IPS-18a (cell line): ENCODE results near the gene PIK3C3.

Source experiments
- H3K27ac ChIP-seq: one replicate; pipeline ENCODE4 v1.5.1; 2013; ENCODE audit warnings: low read length
- H3K27me3 ChIP-seq: one replicate; pipeline ENCODE4 v1.6.1; 2013; ENCODE audit warnings: mild to moderate bottlenecking, low read length; ENCODE audit not compliant: control insufficient read depth, insufficient read depth
- H3K36me3 ChIP-seq: one replicate; pipeline ENCODE4 v1.6.1; 2013; ENCODE audit warnings: low read depth, low read length; ENCODE audit not compliant: control insufficient read depth
- H3K4me1 ChIP-seq: one replicate; pipeline ENCODE4 v1.6.1; 2013; ENCODE audit warnings: low read depth, low read length; ENCODE audit not compliant: control insufficient read depth
- H3K4me3 ChIP-seq: one replicate; pipeline ENCODE4 v1.5.1; 2013; ENCODE audit warnings: low read length
- H3K9ac ChIP-seq: one replicate; pipeline ENCODE4 v1.6.1; 2013; ENCODE audit warnings: mild to moderate bottlenecking, low read length, moderate library complexity
- H3K9me3 ChIP-seq: one replicate; pipeline ENCODE4 v1.6.1; 2013; ENCODE audit warnings: low read depth, low read length; ENCODE audit not compliant: control insufficient read depth

Gene PIK3C3

GRCh38 chr18:41967680-41968079 is 12.6 kb downstream of the PIK3C3 start:
- Histone ChIP-seq H3K4me3 (no peak overlapping the region), H3K27me3 (no peaks in the 10 kb centered on the region), H3K9me3 (no peaks in the 10 kb centered on the region), H3K36me3 (peaks cover 27% of the 10 kb centered on the region), H3K27ac (no peak overlapping the region), H3K4me1 (no peaks in the 10 kb centered on the region), H3K9ac (no peak overlapping the region)

GRCh38 chr18:41969881-41970280 is 14.8 kb downstream of the PIK3C3 start:
- Histone ChIP-seq H3K27ac (no peak overlapping the region), H3K36me3 (peaks cover 20% of the 10 kb centered on the region), H3K4me1 (no peaks in the 10 kb centered on the region), H3K9ac (no peak overlapping the region), H3K9me3 (no peaks in the 10 kb centered on the region), H3K4me3 (no peak overlapping the region), H3K27me3 (no peaks in the 10 kb centered on the region)

GRCh38 chr18:41972067-41972925 is 17.3 kb downstream of the PIK3C3 start:
- Histone ChIP-seq H3K27ac (no peak overlapping the region), H3K4me1 (no peaks in the 10 kb centered on the region), H3K27me3 (no peaks in the 10 kb centered on the region), H3K9me3 (no peaks in the 10 kb centered on the region), H3K9ac (no peak overlapping the region), H3K36me3 (peaks cover 17% of the 10 kb centered on the region), H3K4me3 (no peak overlapping the region)

- Histone ChIP-seq H3K36me3 (peaks cover 14% of the 10 kb centered on the region), H3K9ac (no peak overlapping the region), H3K27me3 (no peaks in the 10 kb centered on the region), H3K4me3 (no peak overlapping the region), H3K4me1 (no peaks in the 10 kb centered on the region), H3K9me3 (no peaks in the 10 kb centered on the region), H3K27ac (no peak overlapping the region)
These were observed 18.9 kb downstream of the PIK3C3 start for GRCh38 chr18:41973983-41974382.

GRCh38 chr18:41974796-41975201 is 19.8 kb downstream of the PIK3C3 start:
- H3K4me1 ChIP-seq, result no peaks in the 10 kb centered on the region
- H3K27ac ChIP-seq, result no peak overlapping the region
- H3K9me3 ChIP-seq, result no peaks in the 10 kb centered on the region
- H3K9ac ChIP-seq, result no peak overlapping the region
- no peak overlapping the region for H3K4me3 ChIP-seq
- peaks cover 14% of the 10 kb centered on the region for H3K36me3 ChIP-seq
- H3K27me3 ChIP-seq, result no peaks in the 10 kb centered on the region

GRCh38 chr18:41975284-41975683 is 20.2 kb downstream of the PIK3C3 start:
- Histone ChIP-seq H3K9me3 (no peaks in the 10 kb centered on the region), H3K9ac (no peak overlapping the region), H3K36me3 (peaks cover 10% of the 10 kb centered on the region), H3K27ac (no peak overlapping the region), H3K27me3 (no peaks in the 10 kb centered on the region), H3K4me1 (no peaks in the 10 kb centered on the region), H3K4me3 (no peak overlapping the region)

- H3K36me3 ChIP-seq, result no peaks in the 10 kb centered on the region
- H3K9ac ChIP-seq, result no peak overlapping the region
- no peak overlapping the region for H3K4me3 ChIP-seq
- no peaks in the 10 kb centered on the region for H3K9me3 ChIP-seq
- no peaks in the 10 kb centered on the region for H3K4me1 ChIP-seq
- no peaks in the 10 kb centered on the region for H3K27me3 ChIP-seq
- H3K27ac ChIP-seq, result no peak overlapping the region
These were observed 22.2 kb downstream of the PIK3C3 start for GRCh38 chr18:41977233-41977632.

- no peak overlapping the region for H3K9ac ChIP-seq
- no peak overlapping the region for H3K4me3 ChIP-seq
These were observed 28.1 kb downstream of the PIK3C3 start for GRCh38 chr18:41982942-41983660.

GRCh38 chr18:41985914-41986313 is 30.9 kb downstream of the PIK3C3 start:
- no peak overlapping the region for H3K4me3 ChIP-seq
- no peaks in the 10 kb centered on the region for H3K27me3 ChIP-seq
- H3K4me1 ChIP-seq, result no peaks in the 10 kb centered on the region
- no peak overlapping the region for H3K9ac ChIP-seq
- no peaks in the 10 kb centered on the region for H3K9me3 ChIP-seq
- no peak overlapping the region for H3K27ac ChIP-seq
- peaks cover 8% of the 10 kb centered on the region for H3K36me3 ChIP-seq

More at GRCh38 chr18:41982942-41983660, 28.1 kb downstream of the PIK3C3 start:
- Histone ChIP-seq H3K27ac (no peak overlapping the region), H3K9me3 (no peaks in the 10 kb centered on the region), H3K27me3 (no peaks in the 10 kb centered on the region), H3K4me1 (no peaks in the 10 kb centered on the region), H3K36me3 (no peaks in the 10 kb centered on the region)

- Histone ChIP-seq H3K9me3 (no peaks in the 10 kb centered on the region), H3K9ac (no peak overlapping the region), H3K4me1 (no peaks in the 10 kb centered on the region), H3K27me3 (no peaks in the 10 kb centered on the region), H3K27ac (no peak overlapping the region), H3K36me3 (peaks cover 8% of the 10 kb centered on the region), H3K4me3 (no peak overlapping the region)
These were observed 34.5 kb downstream of the PIK3C3 start for GRCh38 chr18:41989508-41989907.

GRCh38 chr18:41992066-41992465 is 37.0 kb downstream of the PIK3C3 start:
- H3K9me3 ChIP-seq, result no peaks in the 10 kb centered on the region
- no peak overlapping the region for H3K9ac ChIP-seq
- peaks cover 12% of the 10 kb centered on the region for H3K36me3 ChIP-seq
- H3K4me3 ChIP-seq, result no peak overlapping the region
- no peaks in the 10 kb centered on the region for H3K4me1 ChIP-seq
- no peaks in the 10 kb centered on the region for H3K27me3 ChIP-seq
- no peak overlapping the region for H3K27ac ChIP-seq
